Measurements from ENCODE around the gene VSNL1. TPM values are rescaled to one million over a fixed set of nuclear protein-coding genes. Genes with fewer than 3 reads are reported as not detected.

VSNL1 gene
- total and polyA plus RNA-seq, 10 of the 15 experiments (the other 5 are each of a cell fraction or from before 2014, with no cell fraction given): 0.04 to 0.30 (median 0.12) TPM; not detected in 4

GRCh38 chr2:17621781-17622180, 81.3 kb downstream of the VSNL1 start (continued):
- TF ChIP-seq, protein P1, sequence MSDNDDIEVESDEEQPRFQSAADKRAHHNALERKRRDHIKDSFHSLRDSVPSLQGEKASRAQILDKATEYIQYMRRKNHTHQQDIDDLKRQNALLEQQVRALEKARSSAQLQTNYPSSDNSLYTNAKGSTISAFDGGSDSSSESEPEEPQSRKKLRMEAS (IDR thresholded peaks at IDR 0.05; ENCODE audit: low read depth, low read length): no peak
- TF ChIP-seq STAT1 (conservative IDR thresholded peaks at IDR 0.05) (no peak), ZNF622 (IDR thresholded peaks at IDR 0.05) (no peak)

GRCh38 chr2:17625446-17625845, 85.0 kb downstream of the VSNL1 start:
- 54% methylated on average over 3 of the region's 3 CpGs for WGBS (ENCODE audit: insufficient coverage, insufficient replicate concordance, low lambda C conversion rate, missing lambda C conversion rate)
- no peak for ATAC-seq

More at GRCh38 chr2:17625446-17625845, 85.0 kb downstream of the VSNL1 start:
- no TSS peak for BruUV-seq (replicated peaks)
- Histone ChIP-seq H4K20me1 (ENCODE audit: control insufficient read depth, insufficient read depth) (no peaks in the 10 kb centered on the region), H3K4me2 (ENCODE audit: control insufficient read depth, insufficient read depth) (no peak overlapping the region), H3K36me3 (ENCODE audit: control insufficient read depth in 2 of 2, insufficient read depth in 2 of 2, low read length in 1 of 2) (no peaks in the 10 kb centered on the region), H2AFZ (ENCODE audit: control insufficient read depth, low read depth, low read length) (no peak overlapping the region), H3K27ac (ENCODE audit: control insufficient read depth, insufficient read depth) (no peak overlapping the region), H3K4me1 (ENCODE audit: control insufficient read depth, insufficient read depth, low read length) (no peaks in the 10 kb centered on the region), H3K79me2 (ENCODE audit: control insufficient read depth, insufficient read depth, low read length) (no peaks in the 10 kb centered on the region), H3K27me3 (replicated peaks in 1 of 2; ENCODE audit: control insufficient read depth in 2 of 2, insufficient read depth in 2 of 2, low read length in 1 of 2) (no peaks in the 10 kb centered on the region), H3K9me3 (replicated peaks; ENCODE audit: control insufficient read depth, insufficient read depth, low read length) (no peaks in the 10 kb centered on the region), H3K4me3 (no peak overlapping the region), H3K9ac (ENCODE audit: control insufficient read depth, insufficient read depth, low read length) (no peak overlapping the region)
- ChIA-PET SMC1A (ENCODE audit: uncharacterized antibody, unreplicated experiment) (no interaction called here), POLR2A (no interaction called here), RAD21 (ENCODE audit: unreplicated experiment) (no interaction called here), CTCF (interaction anchor here (2.3 to 2.7 kb wide), 2 partner anchors 21 to 46 kb away, joined by 7 to 8 read pairs; no protein-coding TSS in a partner anchor)
- no peak for TF ChIP-seq MTA2 (IDR thresholded peaks at IDR 0.05; ENCODE audit: low read depth)
- no peak for TF ChIP-seq ZNF384 (IDR thresholded peaks at IDR 0.05; ENCODE audit: borderline replicate concordance, low read depth, low read length)
- TF ChIP-seq BMI1 (IDR thresholded peaks at IDR 0.05; ENCODE audit: borderline replicate concordance): no peak
- TF ChIP-seq SIN3A (IDR thresholded peaks at IDR 0.05; ENCODE audit: low read depth, low read length): no peak
- TF ChIP-seq NR2C2 (IDR thresholded peaks at IDR 0.05; ENCODE audit: borderline replicate concordance, control insufficient read depth, insufficient read length, low read depth): no peak
- TF ChIP-seq ATF7 (IDR thresholded peaks at IDR 0.05; ENCODE audit: low read depth): no peak
- no peak for TF ChIP-seq CBX5 (IDR thresholded peaks at IDR 0.05; ENCODE audit: low read depth)
- no peak for TF ChIP-seq MYB (IDR thresholded peaks at IDR 0.05; ENCODE audit: borderline replicate concordance, low read depth, low read length)
- no peak for TF ChIP-seq SPI1 (IDR thresholded peaks at IDR 0.05; ENCODE audit: borderline replicate concordance, insufficient read depth, low read depth, low read length)
- TF ChIP-seq MYC (IDR thresholded peaks at IDR 0.05; ENCODE audit: insufficient read depth, insufficient read length, insufficient replicate concordance, low read length, severe bottlenecking): no peak
- no peak for TF ChIP-seq KDM1A (IDR thresholded peaks at IDR 0.05; ENCODE audit: borderline replicate concordance)
- TF ChIP-seq PAX8 (IDR thresholded peaks at IDR 0.05): no peak
- no peak for TF ChIP-seq YY1 (IDR thresholded peaks at IDR 0.05; ENCODE audit: low read depth, low read length)
- no peak for TF ChIP-seq E2F4 (IDR thresholded peaks at IDR 0.05; ENCODE audit: low read depth, low read length)
- no peak for TF ChIP-seq SRF (IDR thresholded peaks at IDR 0.05; ENCODE audit: low read depth in 2 of 2, low read length in 2 of 2)
- TF ChIP-seq ZBTB40 (IDR thresholded peaks at IDR 0.05; ENCODE audit: borderline replicate concordance): no peak
- FAIRE-seq (no peak), DNase-seq (ENCODE audit: low read depth, low spot score) (no peak)
- intact Hi-C loops (cut with micrococcal nuclease; ENCODE audit: unreplicated experiment): no loop called here
- in situ Hi-C loops (cut with MboI): no loop called here

All from GM12878 (cell line).